GM19035 (cell line): ENCODE measurements around the gene NEUROD2.
A peak's percentile ranks its signal among the peaks of the same experiment; 100 is the strongest.

Experiments used
- ATAC-seq: cut with Tn5 transposase; IDR thresholded peaks from one replicate; pipeline ENCODE4 v1.9.1; 2021; ENCODE audit not compliant: unreplicated experiment

NEUROD2 gene

GRCh38 chr17:39635614-39636176, 28.0 kb upstream of the NEUROD2 start:
- ATAC-seq, result no peak

DNA sequence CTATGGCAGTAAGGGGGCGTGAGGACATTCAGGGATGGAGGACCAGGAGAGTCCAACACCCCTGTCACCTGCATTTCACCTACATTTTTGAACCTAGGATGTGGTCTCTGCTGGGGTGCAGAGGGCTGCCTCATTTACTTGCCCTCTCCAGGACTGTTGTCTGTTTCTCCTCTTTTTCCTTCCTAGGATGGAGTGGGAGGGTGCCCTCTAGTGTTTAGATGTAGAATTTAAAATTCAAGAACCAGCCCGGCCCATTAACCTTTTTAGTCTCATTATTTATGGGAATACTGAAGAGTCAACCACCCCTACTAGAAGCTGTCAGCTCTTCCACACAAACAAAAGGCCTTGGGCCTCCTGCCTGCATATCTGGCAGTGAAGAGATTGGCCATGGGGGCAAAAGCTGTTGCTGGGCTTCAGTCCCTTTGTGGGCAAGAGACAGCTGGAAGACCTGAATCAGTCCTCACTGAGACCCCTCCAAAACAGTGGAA, 26.7 kb upstream of the NEUROD2 start:
- no peak for ATAC-seq

DNA sequence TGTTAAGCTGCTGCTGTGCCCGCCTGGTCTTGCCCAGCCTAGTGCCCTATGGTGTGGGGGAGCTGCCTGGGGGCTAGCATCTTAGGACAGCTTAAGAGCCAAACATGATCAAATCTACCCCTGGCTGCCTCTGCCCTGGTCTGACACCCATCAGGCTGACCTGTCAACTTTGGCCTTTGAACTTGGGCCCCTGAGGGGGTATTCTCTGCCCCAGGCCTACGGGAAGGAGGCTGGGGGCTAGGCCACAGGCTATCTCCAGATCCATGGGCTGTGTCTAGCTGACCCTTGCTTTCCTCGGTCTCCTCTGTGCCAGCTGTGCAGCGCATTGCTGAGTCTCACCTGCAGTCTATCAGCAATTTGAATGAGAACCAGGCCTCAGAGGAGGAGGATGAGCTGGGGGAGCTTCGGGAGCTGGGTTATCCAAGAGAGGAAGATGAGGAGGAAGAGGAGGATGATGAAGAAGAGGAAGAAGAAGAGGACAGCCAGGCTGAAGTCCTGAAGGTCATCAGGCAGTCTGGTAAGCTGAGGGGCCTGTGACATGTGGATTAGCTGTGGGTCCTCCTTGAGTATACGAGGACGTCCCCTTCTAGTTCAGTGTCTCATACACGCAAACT, 26.0 kb upstream of the NEUROD2 start:
- no peak for ATAC-seq

GRCh38 chr17:39632153-39632941, 24.6 kb upstream of the NEUROD2 start:
- ATAC-seq, result no peak

DNA sequence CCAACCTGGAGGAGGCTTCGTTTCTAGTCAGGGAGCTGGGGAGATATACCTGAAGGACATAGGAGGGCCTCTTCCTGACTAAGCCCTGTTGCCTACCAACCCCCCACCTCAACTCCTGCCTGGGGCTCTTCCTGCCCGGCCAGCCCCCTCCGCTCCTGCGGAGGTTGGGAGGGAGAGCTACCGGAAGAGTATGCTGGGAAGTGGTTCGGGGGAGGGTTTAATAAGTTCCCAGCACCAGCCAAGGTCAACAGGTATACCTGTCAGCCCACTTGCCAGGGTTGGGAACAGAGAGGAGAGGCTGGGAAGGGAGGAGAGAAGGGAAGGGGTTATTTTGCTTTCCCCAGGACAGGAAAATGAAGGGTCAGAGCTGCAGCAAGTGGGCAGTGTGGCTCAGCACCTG, 23.7 kb upstream of the NEUROD2 start:
- ATAC-seq, result no peak

GRCh38 chr17:39629898-39630297, 22.2 kb upstream of the NEUROD2 start:
- ATAC-seq, result no peak

- ATAC-seq, result no peak
Measured at GRCh38 chr17:39629494-39629880, 21.8 kb upstream of the NEUROD2 start.

GRCh38 chr17:39628655-39629493, 21.2 kb upstream of the NEUROD2 start:
- ATAC-seq, result no peak

DNA sequence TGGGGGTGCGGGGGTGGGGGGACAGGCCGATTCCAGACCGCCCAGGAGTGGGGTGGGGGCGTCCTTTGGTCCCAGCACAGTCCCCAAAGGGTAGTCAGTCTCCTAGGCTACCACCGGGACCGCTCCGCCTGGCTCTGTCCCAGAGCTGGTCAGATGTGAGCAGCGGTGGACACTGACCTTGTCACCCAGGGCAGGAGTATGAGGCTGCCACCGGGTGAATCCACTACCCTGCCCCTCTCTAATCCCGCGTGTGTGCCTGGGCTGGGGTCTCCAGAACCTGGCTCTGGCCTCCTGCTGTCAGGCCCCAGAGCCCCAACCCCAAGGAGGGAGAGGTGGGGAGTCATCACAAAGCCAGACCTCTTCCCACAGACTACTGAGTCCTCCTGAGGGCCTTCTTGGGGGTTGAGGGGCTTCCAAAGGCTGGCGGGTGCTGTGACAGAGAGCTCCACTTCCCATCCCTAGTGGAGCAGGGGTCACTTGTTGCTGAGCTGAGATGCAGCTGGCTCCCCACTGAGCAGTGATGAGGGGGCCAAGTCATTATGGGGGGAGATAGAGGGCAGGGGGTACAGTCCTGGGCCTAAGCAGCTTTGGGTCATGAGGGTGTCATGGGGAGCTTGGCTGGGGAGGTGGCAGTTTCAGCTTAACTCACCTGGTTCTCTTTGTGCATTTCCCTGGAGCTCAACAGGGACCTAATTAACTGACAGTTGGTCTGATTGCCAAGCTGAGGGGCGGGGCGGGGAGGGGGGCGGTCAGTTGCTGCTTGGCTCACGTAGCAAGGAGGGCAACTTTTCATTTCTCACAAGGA, 20.2 kb upstream of the NEUROD2 start:
- ATAC-seq, result no peak

GRCh38 chr17:39627047-39627711, 19.5 kb upstream of the NEUROD2 start:
- ATAC-seq, result no peak

GRCh38 chr17:39626171-39627046, 18.7 kb upstream of the NEUROD2 start, which contains the start of gene PPP1R1B:
Gene PPP1R1B, plus strand, starts transcription at chr17:39626952. Its CDS starts 441 bp downstream, at chr17:39627393.
- ATAC-seq, result no peak

- no peak for ATAC-seq
Measured at GRCh38 chr17:39625198-39625785, 17.6 kb upstream of the NEUROD2 start.

DNA sequence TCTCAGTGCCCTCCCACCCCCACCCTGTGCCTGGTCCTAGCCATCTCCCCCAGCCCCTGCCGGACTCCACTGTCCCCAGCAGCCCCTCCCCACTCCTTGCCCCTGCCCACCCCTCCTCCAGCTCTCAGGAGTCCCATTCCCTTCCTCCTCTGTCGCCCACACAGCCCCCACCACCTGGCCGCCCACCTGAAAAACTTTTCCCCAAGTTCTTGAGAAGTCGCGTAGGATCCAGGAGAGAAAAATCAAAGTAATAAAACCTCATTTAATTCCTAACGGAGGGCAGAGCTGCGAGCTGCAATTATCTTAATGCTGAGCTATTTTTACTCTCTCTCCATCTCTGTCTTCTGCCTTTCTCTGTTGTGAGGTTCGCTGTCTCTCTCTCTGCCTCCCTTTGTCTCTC, 16.6 kb upstream of the NEUROD2 start:
- no peak for ATAC-seq

GRCh38 chr17:39623356-39623950, 15.7 kb upstream of the NEUROD2 start:
- ATAC-seq, result no peak

GRCh38 chr17:39622380-39623006, 14.8 kb upstream of the NEUROD2 start:
- ATAC-seq, result peak; percentile 33

DNA sequence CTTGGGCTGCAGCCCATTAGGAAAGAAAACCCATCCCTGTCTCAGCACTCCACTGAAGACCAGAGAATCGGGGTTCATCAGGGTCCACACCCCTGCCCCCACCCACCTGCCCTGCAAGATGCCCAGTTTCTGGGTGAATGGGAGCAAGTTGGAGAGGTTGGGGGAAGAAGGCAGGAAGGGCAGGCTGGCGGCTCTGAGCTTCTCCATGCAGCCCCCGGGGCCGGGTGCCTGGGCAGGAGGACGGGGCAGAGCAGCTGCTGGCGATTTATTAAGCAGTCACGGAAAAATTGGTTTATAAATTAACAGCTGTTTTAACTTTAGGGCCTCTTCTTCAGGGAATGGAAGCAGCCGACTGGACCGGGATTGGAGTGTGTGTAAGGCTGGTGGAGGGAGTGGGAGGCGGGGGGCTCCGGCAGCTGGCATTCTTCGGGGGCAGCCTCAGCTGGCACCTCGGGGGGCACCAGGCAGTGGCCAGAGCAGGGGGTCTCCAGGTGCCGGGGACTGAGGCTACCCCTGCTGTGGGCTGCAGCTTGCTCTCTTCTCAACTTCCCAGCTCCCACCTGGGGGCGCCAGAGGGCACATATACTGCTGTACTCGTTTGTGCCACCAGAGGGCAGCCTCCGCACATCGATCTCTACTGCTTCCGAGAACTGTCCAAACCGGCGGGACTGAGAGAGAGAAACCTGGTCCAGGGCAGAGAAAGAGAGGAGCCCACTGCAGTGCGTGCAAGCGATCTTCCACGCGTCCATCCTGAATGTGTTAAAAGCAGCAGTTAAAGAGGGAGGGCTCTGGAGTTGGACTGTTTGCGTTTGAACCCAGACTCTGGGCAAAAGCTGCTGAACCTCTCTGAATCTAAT, 14.0 kb upstream of the NEUROD2 start:
- peak; percentile 63 for ATAC-seq

- no peak for ATAC-seq
Measured at GRCh38 chr17:39619786-39620101, 12.0 kb upstream of the NEUROD2 start.
